ENCODE measurements around the gene DVL2. TPM values are rescaled to one million over a fixed set of nuclear protein-coding genes. Genes with fewer than 3 reads are reported as not detected.
A peak's percentile ranks its signal among the peaks of the same experiment; 100 is the strongest.

The DVL2 gene
- total RNA-seq, 2 donors from 2014 or later, result 21.9 to 26.7 TPM

DNA sequence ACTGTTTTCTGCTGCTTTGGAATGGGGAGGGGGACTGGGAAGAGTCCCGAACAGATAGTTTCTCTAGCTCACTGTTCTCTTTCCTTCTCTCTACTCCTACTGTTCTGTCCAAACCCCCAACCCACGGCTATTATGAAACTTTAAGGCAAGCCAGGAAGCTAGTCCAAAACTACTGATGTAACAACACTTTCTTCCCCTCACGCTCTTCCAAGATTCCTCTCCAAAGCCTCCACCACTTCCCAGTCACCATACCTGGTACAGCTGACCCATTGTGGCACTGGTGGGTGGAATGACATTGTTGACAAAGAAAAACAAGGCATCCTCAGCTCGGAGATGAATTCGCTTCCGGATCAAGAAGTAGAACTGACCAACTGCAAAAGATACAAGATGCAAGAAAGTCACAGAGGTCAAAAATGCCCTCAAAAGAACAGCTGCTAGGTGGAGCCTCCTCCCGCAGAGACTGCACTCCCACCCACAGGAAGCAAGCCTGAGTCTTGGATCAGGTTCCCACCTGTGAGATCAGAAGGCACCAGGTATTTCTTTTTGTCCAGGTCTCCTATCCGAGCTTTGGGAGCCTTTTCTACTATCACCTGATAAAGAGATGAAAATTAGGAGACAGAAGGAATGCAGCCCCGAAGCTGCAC, 6.9 kb upstream of the DVL2 start:
- intact Hi-C loops (cut with DNase I), result no loop called here
- DNase-seq (ENCODE audit: low spot score), result no peak

DNA sequence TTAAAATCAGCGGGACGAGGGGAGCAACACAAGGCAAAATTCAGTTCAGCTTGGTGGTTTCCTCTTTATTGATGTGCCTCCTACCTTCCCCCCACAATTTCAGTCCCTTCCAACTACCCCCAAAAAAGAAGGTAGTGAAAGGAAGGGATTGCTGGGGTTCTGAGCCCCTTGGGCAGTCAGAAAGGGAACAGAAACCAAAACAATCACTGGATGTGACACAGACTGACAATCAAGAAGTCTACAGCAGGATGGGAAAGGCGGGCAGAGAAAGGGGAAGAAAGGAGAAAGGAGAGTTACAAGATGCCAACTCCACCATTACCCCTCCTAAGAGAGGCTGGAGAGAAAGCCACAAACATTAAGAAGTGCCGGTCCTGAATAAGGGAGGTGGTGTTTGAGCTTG, 6.1 kb upstream of the DVL2 start:
- intact Hi-C loops (cut with DNase I), result no loop called here
- no peak for DNase-seq (ENCODE audit: low spot score)

DNA sequence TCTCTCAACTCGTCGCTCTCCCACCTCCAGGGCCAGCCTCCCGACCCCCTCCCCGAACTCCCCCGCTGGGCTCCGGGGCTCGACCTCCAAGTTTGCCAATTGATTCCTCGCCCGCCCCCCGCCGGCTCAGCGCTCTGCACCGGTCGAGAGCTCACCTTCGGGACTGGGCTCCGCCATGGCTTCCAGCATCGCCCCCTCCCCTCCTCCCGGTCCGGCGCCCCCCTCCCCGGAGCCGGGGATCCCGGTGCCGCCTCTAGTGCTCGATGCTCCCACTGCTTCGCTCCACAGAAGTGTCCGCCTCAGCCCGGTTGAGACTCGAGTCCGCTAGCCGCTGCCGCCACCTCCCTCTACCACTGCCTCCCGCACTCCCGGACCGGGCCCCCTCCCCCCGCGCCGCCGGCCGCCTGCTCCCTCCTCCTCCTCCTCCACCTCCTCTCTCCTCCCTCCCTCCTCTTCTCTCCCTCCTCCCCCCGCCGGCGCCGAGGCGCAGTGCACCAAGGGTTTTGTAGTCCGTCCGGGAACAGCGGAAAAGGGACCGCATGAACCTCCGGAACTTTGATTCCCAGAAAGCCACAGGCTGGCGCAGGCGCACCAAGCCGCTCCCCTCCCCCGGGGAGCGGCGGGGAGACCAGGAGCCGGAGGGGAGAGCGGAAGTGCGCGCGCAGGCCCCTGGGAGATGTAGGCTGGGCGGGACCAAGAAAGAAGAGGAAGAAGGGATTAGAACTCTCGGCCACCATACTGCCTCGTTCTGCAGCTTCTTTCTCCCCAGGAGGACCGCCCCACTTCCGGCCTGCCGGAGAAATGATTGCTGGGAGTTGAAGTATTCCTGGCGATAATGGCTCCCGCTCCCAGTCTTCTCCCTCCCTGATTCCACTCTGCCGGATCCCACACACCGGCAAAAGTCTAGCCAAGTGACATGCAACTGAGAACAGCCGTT, 5.0 kb upstream of the DVL2 start, which contains the start of gene PHF23:
TSS of gene PHF23 (minus strand) at position 367 of the 937 bp plus-strand sequence. CDS start at position 189, 178 bp downstream.
- peak; percentile 100 for DNase-seq (ENCODE audit: low spot score)
- intact Hi-C loops (cut with DNase I), result no loop called here

DNA sequence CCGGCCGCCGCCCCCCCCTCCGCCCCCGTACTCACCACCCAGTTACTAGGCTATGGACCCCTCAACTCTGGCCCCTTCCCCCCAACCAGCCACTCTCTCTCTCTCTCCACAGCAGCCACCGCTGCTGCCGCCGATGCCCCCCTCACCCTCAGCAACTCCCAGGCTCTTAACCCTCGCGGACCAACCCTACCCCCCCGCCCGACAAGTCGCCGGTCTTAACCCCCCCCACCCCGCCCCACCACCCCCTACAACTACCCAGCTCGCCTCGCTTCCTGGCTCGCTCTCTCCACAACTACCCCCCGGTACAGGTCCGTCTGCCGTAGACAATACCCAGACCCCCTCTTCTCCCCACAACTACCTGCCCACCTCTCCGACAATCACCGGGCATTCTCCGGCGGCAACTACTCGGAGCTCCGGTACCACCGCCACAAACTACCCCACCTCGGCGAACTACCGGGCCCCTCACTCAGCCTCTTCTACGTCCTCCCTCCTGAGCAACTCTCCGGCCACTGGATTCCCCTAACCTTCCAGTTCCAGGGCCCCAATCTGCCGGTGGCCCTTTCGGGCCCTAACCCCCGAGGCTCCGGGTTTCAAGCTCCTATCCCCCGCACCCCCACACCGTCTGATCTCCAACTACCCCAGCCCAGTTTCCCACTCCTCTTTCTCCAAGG, 4.2 kb upstream of the DVL2 start:
- intact Hi-C loops (cut with DNase I), result no loop called here
- no peak for DNase-seq (ENCODE audit: low spot score)

DNA sequence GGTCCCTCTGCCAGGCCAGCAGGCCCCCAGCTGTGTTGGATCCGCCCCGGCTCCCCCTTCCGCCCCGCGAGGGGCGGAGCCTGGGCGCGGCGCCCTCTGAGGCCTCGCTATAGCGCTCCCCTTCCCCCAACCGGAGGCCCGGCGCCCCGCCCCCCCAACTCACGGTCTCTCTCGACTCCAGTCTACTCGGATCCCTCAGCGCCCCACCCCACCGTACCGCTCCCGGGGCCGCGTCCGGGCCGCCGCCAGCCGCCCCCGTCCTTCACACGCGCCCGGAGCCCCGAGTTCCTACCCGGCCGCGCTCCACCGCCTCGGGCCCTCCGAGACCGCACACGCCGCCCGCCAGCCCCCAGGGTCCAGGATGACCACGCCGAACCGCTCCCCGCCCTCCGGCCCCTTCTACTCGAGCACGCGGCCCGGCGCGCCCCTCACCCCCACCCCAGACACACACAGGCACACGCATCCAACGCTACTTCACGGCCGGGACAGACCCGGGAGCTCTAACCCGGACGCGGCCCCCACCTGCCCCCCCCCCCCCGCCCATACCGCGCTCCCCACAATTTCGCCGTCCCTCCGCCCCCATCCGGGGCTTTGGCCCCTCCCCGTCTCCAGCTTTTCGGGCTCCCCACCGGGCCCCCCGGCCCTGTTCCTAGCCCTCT, 3.6 kb upstream of the DVL2 start:
- intact Hi-C loops (cut with DNase I), result no loop called here
- peak; percentile 94 for DNase-seq (ENCODE audit: low spot score)

DNA sequence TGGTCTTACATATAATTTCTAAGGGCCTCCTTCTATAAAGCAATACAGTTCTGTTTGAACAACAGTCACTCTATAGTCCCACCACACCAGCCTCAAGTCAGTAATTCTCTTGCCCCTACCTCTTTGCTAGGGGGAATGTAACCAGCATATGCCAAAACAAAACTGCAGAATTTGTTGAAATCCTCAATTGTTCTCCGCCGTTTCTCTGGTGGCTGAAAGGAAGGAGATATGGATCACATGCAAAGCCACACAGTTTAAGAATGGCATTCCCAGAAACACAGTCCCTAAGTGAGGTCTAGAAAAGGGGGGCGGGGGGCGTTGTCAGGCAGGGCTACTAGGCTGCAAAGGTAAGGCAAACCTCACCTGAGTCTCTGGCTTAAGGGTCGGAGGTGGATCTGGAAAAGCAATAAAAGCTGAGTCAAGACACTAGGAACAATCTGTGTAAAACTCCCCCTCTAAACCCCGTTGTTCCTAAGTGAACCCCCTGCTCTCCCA, 3.0 kb upstream of the DVL2 start:
- intact Hi-C loops (cut with DNase I), result no loop called here
- DNase-seq (ENCODE audit: low spot score), result no peak

DNA sequence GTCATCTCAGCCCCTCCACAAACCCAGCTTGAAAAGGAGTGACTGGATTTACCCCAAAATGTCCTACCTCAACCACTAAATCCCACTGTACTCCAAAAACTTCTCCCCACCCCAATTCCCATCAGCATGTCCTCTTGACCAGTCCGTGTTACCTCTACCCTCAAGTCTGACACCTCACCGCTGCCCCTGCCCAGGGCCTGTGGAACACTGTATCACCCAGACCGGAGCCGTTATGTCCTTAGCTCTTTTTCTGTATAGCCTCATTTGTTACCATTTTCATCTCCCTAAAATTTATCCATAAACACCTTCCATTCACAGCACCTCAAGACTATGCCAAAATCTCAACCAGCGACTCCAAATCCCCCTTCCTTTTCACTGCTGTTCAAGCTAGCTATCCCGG, 2.5 kb upstream of the DVL2 start:
- DNase-seq (ENCODE audit: low spot score), result no peak
- intact Hi-C loops (cut with DNase I), result no loop called here

DNA sequence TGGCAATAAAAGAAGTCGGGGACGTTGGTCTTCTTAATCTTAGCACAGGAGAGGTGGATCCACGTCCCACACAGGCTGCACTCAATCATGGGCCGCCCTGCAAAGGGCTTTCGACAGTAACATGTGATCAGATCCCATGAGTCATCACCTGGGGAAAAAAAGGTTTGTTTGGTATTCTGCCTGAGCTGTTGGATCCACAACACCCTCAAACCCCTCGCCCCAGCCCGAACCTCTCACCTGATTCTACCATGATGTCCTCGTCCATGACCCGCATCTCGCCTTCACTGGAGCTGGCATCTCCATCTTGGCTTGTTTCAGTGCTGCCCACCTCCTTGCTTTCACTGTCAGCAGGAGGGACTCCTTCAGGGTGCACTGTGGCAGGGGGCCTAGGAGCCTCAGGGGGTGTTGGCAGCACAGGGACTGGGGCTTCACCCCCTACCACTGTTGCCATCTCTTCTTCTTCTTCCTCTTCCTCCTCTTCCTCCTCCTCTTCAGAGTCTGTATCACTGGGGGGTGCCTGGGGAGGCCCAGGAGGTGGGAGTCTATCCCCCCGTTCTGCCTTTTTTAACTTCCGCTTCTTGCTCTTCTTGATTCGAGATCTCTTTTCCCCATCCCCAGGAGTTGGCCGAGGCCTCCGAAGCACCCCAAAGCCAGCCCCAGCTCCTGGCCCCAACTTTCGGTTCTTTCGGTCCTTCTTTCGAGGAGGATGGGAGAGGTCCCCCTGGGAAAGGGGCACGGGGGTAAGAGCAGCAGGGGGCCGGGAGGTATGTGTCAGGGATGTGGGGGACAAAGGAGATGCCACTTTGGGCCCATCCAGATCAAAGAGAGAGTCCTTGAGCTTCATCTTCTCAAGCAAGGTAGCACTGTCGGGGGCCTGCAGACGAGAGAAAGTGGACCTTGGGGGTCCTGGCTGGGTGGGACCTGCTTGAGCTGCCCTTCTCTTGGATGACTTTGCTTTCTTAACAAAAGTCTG, 1.7 kb upstream of the DVL2 start:
- no peak for DNase-seq (ENCODE audit: low spot score)
- intact Hi-C loops (cut with DNase I), result no loop called here

DNA sequence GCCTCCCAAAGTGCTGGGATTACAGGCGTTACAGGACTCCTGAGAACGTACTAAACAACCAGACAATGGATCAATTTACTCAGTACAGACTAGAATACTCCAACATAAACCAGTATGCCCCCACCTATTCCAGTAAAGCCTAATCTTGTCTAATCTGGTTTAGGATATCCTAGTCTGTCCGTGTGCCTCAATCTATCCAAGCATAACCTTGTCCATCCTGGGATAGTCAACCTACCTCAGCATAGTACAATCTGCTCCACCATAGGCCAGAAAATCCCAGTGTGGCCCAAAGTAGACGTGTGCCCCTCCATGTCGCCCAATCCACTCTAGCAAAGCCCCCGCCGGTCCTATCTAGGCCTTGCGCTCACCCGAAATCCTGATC, 625 bp downstream of the DVL2 start:
- no peak for DNase-seq (ENCODE audit: low spot score)
- intact Hi-C loops (cut with DNase I), result loop anchor here in 1 of 2 donors (5.0 kb wide), 1 partner anchor 914 kb away; no protein-coding TSS in a partner anchor

DNA sequence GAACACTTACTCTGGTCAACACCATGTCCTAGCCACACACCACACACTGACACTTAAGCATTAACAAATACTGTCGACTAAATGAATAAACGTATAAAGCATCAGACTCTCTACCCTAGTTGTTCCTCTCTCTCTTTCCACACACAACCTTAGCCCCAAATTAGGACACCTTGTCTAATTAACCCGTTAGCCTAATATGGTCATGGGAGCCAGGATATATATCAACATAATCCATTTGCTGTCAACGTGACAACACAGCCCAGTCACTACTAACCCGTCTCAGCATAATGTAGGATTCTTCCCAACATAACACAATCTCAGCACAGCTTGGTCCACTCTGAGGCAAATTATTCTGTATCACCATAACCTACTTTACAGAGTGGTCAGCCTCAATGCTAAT, 2.2 kb downstream of the DVL2 start:
- intact Hi-C loops (cut with DNase I), result loop anchor here in 1 of 2 donors (5.0 kb wide), 1 partner anchor 915 kb away; no protein-coding TSS in a partner anchor
- DNase-seq (ENCODE audit: low spot score), result no peak

DNA sequence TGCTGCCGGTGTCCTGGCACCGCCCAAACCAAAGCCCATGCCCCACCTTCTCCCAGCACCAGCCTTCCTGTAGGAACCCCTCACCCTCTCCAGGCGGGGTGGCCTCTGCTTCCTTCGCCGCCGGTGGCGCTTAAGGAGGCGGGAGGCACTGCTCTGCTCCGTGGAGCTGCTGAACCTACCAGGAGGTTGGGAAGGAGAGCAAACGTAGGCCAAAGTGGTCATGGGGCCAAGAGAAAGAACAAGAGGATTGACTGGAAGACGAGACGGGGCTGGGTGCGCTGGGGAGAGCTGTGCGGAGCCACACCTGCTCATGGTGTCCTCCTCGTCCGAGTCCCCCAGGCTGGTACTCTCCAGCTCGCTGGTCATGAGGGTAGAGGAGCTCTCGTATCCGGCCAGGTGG, 4.8 kb downstream of the DVL2 start:
- no peak for DNase-seq (ENCODE audit: low spot score)
- intact Hi-C loops (cut with DNase I), result no loop called here

DNA sequence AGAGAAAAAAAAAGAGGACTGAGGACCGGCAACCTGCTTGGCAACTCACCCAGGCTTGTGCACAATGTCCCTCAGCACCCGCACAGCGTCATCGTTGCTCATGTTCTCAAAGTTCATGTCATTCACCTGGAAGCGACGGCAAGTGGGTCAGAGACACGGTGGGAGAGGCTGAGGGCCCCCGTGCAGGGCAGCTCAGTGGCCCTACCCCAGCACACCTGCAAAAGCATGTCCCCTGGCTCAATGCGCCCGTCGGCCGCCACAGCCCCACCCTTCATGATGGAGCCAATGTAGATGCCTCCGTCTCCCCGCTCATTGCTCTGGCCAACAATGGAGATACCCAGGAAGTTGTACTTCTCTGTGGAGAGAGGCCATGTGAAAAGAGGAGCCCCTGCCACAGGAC, 5.4 kb downstream of the DVL2 start:
- no peak for DNase-seq (ENCODE audit: low spot score)
- intact Hi-C loops (cut with DNase I), result no loop called here

DNA sequence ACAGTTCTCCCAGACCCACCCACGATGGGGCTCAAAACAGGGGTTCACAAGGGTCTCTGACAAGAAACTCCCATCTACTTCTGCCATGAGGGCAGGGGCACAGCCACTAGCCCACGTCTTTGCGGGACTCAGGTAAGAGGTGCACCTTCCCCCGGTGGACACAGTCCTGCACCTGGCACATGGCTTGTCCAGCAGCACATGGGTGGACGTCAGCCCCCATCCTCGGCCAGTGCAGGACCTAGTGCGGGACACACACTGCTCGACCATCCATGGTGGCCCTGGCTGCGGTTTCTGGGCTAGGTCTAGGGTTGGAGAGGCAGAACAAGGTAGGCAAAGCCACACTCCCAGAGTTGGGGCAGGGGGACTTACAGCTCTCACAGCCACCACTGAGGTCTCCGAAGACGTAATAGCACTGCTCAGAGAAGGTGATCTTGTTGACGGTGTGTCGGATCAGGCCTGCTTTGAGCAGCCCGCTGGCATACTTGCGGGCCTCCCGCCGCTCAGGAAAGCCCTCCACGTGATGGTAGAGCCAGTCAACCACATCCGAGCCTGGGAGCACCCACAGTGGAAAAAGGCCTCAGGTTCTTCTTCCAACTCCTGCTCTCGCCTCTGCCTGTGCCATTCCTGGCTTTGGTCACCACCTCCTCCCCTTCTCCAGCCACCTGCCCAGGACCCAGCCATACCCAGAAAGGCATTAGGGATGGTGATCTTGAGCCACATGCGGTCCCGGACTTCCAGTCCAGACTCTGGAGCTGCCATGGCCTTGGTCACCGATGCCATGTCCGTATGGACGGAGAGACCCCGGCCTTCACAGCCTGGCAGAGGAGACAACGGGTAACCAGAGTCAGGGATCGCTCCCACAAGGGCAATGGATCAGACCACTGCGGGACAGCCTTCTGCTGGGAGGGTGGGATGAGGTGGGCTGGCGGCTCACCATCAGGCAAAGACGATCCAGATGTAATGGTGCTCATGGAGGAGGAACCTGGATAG, 7.3 kb downstream of the DVL2 start:
- no peak for DNase-seq (ENCODE audit: low spot score)
- intact Hi-C loops (cut with DNase I), result no loop called here

DNA sequence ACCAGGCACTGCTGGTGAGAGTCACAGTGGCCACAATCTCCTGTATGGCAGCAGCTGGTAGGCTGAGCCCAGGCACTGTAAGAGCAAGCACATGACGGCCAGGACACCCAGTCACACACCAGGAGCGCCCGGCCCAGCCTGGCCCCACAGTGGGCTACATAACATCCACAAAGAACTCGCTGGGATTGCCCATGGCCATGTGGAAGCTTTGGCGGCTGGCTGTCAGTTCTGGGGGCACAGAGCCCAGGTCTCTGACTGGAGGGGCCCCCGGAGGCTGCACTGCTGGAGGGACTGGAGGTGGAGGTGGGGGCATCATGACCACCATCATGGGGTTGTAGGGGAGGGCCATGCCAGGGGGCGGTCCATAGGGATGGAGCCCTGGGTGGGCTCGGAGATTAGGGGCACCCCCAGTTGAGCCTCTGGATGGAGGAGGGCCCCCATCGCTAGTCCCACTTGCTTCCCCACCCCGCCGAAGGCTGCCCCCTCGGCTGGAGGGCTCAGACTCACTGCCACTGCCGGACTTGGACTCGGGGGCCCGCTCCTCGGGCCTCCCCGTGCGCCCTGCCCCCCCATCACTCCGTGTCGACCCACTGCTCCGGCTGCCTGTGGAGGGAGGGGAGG, 8.5 kb downstream of the DVL2 start:
- no peak for DNase-seq (ENCODE audit: low spot score)
- intact Hi-C loops (cut with DNase I), result no loop called here

DNA sequence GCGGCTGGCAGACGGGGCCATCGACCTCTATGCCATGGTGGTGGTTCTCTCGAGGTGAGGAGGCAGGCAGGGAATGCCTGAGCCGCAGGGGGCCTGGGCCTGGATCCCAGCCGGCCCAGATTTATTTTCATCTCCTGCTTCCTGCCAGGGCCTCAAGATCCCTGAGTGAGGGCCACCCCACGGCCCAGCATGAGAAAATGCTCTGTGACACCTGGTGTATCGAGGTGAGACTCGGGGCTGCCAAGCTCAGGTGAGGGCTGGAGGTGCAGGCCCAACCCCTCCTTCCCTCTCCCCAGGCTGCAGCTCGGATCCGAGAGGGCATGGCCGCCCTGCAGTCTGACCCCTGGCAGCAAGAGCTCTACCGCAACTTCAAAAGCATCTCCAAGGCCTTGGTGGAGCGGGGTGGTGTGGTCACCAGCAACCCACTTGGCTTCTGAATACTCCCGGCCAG, 9.6 kb downstream of the DVL2 start:
- no peak for DNase-seq (ENCODE audit: low spot score)
- intact Hi-C loops (cut with DNase I), result no loop called here

DNA sequence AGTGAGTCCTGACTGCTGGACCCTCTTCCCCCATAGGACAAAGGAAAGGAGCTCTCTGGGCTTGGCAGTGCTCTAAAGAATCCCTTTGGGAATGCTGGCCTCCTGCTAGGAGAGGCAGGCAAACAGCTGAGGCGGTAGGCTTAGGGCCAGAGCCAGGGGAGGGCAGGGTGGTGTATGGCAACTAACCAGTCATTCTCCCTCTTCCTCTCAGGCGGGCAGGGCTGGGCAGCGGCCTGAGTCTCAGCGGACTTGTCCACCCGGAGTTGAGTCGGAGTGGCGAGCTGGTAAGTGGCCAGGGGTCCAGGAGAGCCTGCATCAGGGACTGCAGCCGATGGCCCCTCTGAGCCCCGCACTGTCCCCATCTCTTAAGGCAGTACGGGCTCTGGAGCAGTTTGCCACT, 10.2 kb downstream of the DVL2 start:
- intact Hi-C loops (cut with DNase I), result no loop called here
- no peak for DNase-seq (ENCODE audit: low spot score)

DNA sequence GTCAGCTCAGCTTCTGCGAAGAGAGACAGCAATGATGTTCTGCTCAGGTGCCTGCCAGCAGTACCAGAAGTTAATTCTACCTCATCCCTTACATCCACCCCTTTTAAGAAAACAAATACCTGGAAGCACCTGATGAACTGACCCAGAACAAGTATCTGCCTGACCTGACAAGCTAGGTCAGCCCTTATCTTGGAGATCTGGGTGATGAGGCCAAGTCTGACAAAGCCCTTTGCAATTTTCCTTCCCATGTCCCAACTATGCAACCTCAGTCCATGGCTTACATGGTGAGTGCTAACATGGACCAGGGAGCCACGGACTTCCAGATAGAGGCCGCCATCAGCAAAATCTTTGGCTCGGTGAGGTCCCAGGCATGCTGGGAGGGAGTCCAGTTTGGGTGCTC, 10.9 kb downstream of the DVL2 start:
- intact Hi-C loops (cut with DNase I), result no loop called here
- DNase-seq (ENCODE audit: low spot score), result no peak

Measured in posterior vena cava (tissue), 2 donors.